CD4-positive, alpha-beta T cell treated with Interleukin-4 for 1 hour (primary cell): ENCODE data around the gene CDC42BPA.

Source experiments
- DNase-seq, 2 donors: peaks; one replicate each; pipeline ENCODE4 v3.0.0-alpha.2; 2020 to 2022

The CDC42BPA gene

DNA sequence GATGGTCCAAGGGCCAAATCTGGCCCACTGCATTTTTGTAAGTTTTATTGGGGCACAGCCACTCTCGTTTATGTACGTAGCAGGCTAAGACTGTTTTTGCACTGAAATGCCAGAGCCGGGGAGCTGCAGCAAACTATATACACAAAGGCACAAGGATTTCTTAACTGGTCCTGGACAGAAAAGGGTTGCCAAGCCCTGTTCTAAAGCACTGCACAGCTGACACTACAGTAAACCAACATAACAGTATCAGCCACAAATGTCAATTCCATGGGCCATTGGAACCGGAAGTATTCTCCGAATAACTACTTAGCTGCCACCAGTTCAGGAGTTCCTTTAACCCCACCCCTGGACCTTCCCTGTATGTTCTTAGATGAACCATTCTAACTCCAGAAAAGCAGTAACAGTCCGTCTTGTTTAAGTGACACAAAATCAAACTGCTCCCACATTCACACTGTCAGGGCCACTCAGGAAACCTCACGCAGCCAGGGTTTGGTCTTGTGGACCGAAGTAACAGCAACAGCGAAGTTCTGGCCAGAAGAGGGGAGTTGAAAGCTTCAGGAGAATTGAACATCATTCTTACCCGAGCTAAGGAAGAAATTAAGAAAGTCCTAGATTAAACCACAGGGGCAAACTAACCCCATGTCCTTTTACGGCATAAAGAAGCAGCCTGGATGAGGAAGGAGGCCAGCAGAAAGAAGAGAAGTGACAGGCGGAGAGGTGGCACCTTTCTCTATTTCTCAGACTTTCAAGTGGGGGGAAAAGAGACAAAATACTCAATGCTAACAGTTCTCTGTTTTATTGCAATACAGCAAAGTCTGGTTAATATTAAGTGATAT, 329.0 kb downstream of the CDC42BPA start:
- DNase-seq, result no peak

GRCh38 chr1:226988334-226988666, 330.0 kb downstream of the CDC42BPA start:
- DNase-seq, result no peak

DNA sequence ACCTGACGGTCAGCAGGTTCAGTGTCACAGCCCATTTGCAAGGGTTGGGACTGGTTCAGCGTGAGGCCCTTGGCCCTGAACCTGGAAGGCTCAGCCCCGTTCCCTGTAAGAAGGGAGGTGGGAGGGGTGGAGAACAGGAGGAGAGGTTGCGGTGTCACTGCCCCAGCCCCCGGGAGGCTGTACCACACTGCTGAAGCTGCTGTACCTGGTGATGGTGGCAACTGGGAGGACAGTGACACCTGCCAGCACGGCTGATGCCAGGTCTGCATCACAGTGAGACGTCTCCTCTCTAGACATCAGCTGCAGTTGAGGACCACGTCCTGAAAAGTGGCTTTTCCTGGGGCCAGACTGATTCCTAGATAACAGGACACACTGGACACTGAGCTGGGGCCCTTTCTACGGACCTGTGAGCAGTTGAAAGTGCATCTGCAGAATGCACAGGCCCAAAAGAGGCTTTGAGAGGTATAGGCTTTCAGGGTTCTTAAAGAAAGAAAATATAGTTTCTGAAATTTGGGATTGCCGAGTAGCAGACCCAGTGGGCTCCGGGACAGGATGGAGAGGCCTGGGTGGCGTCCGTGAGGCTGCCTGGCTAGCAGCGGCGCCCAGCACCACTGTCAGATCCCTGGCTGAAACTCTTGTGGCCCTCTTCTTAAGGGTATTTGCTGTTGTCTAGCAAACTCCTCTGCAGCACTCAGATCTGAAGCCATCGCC, 330.5 kb downstream of the CDC42BPA start:
- no peak for DNase-seq

- DNase-seq, result no peak
These were observed 331.1 kb downstream of the CDC42BPA start for GRCh38 chr1:226987179-226987536.

DNA sequence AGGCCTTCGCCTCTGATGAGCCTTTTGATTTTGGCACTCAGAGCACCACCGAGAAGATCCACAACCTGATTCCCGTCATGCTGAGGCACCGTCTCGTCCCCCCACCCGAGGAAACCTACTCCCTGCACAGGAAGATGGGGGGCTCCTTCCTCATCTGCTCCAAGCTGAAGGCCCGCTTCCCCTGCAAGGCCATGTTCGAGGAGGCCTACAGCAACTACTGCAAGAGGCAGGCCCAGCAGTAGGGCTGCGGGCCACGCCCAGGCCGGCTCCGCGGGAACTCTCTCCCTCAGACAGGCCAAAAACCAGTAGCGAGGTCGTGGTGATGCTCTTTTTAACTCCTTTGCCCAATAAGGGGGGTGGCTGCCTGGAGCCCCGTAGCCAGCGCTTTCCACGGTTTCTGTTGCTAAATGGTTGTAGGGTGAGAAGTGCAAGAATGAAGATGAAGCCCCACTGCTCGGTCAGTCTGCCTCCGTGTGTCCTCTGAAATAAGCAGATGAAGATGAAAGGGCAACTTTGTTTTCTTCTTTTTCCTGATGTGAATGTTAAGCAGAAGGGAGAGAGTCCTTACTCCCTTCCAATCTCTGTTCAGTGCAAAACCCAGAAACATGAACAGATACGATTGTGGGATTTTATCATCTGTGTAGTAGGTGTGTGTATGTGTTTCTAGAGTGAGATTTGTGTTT, 331.7 kb downstream of the CDC42BPA start:
- DNase-seq, result no peak

DNA sequence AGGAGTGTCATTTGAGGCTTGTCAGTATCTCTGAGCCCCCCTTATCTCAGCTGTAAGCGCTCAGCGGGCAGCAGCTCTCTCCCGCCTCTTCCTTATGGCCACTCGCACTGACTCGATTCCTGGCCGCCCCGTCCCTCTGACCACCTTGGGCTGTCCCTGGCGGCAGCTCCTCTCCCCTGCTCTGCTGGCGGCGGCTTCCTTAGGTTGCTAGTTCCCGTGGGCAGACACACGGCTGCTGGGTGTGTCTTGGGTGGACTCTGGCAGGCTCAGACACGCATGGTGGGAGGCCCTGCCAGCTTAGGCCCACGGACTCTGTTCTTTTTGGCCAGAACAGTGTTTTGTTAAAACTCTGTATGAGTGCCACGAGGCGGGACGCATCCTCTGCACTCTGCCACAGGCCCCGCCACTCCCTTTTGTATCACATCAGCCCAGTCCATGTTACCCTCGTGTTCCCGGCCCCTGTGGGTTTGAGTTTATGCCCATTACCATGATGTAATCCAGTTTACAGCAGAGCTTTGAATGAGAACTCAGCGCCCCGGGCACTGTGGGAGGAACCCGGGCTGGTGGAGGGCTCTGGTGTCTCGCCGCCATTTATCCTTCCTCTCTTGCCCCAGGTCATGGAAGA, 332.3 kb downstream of the CDC42BPA start:
- no peak for DNase-seq

DNA sequence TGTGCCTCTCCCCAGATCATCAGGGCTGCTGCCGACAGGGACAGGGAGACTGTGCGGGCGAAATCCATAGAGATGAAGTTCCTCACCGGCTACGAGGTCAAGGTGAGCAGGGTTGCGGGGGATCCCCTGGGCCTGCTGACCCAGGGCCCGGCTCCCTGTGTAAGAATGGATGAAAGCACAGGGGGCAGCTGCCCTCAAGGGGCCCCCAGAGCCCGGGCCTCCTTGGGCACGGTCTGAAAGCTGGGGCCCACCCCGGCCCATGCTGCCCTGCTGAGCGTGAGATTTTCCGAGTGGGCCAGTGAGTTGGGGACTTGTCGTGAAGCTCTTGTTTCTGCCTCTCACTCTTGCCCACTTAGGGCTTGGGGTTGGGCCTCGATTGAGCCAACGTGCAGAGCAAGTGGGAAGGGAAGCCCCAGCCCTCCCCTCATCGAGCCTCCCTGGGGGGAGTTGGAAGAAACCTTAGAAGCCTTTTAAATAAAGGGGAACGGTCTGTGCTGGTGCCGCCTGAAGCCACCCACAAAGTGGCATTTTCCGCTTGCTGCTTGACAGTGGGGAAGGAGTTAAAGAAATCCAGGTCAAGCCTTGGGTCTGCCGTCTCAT, 333.0 kb downstream of the CDC42BPA start:
- DNase-seq, result no peak

DNA sequence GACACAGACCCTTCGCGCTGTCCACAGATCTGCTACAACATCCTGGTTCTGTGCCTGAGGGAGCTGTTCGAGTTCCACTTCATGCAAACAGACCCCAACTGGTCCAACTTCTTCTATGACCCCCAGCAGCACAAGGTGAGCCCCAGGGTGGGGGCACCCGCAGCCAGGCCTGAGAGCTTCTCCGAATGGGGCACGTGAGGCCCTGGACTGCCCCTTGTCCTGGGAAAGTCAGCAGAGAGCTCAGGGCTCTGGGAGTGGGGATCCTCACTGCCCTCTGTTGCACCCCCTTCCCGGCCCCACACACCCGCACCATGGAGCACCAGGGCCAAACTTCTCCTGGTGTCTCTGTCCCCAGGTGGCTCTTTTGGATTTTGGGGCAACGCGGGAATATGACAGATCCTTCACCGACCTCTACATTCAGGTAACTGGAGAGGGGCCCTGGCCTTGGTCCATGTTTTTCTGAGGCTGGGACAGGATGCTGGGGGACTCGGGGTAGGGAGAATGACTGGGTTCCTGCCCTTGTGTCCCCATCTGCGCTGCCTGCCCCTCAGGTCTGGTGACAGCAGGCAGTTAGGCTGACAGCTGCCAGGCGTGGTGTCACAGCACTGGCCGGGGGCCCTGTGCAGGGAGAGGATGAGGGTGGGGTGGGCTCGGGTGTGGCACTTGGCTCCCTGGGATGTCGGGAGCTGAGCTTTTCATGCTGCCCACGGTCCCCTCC, 333.6 kb downstream of the CDC42BPA start:
- no peak for DNase-seq

DNA sequence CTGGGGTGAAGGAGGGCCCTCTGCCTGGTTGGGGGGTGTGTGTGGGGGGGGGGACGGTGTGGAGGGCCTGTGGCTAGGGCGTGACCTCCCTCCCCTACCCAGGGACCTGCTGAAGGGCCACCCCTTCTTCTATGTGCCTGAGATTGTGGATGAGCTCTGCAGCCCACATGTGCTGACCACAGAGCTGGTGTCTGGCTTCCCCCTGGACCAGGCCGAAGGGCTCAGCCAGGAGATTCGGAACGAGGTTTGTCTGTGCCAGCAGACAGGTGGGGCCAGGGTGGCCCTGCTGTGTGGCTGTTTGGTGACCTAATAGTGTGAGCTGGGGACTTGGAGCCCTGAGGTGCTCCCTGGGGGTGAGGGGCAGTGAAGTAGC, 334.3 kb downstream of the CDC42BPA start:
- no peak for DNase-seq

DNA sequence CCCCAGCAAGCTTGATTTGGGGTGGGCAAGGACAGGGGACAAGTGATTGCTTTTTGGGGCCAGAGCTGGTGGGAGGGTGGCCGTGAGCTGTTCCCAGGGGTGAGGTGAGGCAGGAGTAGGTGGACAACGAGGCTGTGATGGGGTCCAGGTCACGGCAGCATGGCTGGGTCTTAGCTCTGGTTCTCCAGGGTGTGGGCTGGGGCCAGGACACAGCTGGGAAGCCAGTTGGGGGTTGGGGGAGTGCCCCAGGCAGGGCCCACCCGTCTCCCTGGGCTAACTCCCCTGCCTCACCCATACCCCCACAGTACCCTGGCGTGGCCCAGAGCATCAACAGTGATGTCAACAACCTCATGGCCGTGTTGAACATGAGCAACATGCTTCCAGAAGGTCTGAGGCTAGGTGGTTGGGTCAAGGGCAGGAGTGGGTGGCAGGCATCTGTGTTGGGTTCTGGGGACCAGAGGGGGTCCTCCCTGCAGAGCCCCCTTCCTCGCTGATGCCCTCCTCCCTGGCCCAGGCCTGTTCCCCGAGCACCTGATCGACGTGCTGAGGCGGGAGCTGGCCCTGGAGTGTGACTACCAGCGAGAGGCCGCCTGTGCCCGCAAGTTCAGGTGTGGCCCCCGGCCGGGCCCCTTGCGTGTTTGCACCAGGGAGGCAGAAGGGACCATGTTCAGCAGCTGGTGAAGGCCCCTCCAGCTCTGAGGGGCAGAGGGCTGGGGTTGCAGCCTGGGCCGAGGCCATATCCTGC, 334.9 kb downstream of the CDC42BPA start:
- no peak for DNase-seq

DNA sequence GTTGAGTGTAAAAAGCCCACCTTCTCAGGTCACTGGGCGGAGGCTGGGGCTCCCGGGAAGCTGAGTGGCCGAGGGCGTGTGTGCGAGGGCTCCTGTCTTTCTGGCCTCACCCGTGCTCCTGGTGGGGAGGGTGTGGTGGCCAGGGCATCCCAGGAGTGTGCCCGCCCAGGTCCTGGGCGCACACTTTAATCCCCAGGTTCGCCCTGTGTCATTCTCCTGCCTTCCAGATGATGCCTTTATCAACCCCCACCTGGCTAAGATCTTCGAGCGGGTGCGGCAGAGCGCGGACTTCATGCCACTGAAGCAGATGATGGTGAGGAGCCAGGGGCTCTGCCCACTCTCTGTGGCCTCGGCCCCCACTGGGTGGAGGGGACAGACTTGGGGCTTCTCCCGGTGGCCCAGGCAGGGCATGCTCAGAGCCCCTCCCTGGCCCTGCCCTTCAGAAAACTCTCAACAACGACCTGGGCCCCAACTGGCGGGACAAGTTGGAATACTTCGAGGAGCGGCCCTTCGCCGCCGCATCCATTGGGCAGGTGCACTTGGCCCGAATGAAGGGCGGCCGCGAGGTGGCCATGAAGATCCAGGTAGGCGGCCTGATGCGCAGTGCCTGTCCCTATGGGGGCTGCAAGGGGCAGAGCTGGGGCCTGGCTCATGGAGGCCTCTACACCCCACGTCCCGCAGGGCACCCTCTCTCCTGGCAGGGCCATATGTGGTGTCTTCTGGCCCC, 335.7 kb downstream of the CDC42BPA start:
- no peak for DNase-seq

GRCh38 chr1:226981838-226982237, 336.5 kb downstream of the CDC42BPA start:
- DNase-seq, result no peak

DNA sequence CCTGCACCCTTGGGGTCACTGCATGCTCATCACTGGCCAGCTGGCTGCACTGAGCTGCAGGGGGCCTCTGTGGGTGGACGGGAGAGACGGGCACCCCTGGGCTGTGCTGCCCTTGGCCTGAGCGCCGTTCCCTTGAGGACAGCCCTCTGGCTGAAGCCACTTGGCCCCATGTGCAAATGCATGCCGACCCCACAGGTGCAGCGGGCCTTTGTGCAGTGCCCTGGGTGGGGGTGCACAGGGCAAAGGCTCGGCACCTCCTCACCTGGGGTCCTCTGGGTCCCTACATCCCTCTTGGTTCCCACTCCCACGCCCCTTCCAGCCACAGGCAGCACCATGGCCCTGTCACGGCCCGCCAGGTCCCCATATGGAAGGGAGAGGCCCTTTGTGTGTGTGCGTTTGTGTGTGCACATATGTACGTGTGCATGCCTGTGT, 336.9 kb downstream of the CDC42BPA start:
- no peak for DNase-seq

GRCh38 chr1:226980565-226981385, 337.5 kb downstream of the CDC42BPA start:
- no peak for DNase-seq

DNA sequence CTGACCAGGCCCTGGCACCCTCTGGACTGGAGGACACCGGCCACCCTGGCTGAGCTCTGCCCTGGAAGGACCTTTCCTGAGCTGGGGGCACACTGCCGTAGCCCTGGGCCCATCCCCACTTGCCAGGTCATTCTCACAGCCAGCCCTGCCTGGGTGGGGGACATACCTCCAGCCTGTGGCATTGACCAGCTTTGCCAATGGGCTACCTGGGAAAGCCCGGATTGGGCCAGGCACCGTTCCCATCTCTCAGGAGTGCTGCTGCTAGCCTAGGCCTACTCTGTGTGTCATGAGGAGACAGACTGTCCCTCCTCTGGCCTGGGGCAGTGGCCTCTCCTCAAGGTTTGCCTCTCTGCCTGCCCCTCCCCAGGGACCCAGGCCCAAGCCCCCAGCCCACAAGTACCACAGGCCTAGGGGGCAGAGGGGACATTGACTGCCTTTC, 338.2 kb downstream of the CDC42BPA start:
- no peak for DNase-seq

GRCh38 chr1:226979517-226980121, 338.7 kb downstream of the CDC42BPA start:
- no peak for DNase-seq

- DNase-seq, result no peak
These were observed 339.2 kb downstream of the CDC42BPA start for GRCh38 chr1:226979115-226979516.

DNA sequence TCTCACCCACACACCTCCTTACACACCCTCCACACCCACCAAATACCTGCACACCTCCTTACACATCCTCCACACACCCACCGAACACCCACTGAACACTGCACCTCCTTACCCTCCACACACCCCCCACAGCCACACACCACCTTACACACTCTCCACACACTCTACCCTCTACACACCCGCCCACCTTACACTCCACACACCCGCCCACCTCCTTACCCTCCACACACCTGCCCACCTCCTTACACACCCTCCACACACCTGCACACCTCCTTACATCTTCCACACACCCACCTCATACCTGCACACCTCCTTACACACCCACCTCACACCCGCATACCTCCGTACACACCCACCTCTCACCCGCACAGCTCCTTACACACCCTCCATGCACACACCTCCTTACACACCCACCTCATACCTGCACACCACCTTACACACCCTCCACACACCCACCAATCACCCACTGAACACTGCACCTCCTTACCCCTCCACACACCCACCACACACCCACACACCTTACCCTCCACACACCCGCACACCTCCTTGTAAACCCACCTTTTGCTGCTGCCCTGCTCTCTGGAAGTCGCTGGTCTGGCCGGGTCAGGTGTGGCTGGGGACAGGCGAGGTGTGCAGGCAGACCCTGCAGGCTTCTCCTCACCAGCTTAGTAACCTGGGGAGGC, 339.7 kb downstream of the CDC42BPA start:
- DNase-seq, result no peak
